Midbrain (tissue), 1 donor: Measurements from ENCODE around the gene DPAGT1.

Source experiments
- DNase-seq: peaks from one replicate; lab custom pipeline; 2025; lab: John Stamatoyannopoulos, UW

Gene DPAGT1

DNA sequence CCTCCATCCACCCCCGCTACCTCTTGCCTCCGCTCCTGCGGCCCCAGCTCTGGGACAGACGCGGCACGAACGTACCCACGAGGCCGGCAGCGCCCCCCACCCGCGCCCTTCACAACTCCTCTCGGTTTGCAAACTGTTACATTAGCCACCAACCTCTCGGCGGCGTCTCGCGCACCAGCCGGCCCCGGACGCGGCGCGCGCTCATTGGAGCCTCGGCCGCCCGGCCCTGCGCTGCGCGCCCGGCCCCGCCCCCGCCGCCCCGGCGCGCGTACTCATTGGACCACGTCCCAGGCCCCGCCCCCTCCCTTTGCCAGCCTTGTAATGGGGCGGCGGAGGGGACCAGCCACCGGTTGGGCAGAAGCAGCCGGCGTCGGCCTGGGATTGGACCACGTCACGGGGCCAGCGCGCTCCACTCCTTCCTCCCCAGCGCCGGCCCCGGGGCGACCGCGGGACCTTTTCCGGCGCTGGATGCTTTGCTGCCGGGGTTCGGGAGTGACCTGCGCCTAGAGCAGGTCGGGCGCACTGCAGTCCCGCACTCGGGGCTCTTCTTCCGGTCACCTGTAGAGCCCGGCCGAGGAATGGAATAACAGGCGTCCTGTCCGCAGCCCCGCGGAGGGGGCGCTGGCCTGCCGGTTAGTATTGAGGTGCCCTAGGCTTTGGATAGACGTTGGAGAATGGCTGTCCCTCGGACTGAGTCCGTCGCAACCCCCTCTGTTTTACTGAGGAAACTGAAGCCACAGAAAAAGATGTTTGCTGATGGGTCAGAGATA is 44.5 kb downstream of the DPAGT1 start, which contains the start of gene HYOU1:
Gene HYOU1, minus strand, starts transcription at position 206 of the 770 bp plus-strand sequence. CDS start 1,045 bp downstream, outside the sequence.
- DNase-seq, result peak; percentile 97

DNA sequence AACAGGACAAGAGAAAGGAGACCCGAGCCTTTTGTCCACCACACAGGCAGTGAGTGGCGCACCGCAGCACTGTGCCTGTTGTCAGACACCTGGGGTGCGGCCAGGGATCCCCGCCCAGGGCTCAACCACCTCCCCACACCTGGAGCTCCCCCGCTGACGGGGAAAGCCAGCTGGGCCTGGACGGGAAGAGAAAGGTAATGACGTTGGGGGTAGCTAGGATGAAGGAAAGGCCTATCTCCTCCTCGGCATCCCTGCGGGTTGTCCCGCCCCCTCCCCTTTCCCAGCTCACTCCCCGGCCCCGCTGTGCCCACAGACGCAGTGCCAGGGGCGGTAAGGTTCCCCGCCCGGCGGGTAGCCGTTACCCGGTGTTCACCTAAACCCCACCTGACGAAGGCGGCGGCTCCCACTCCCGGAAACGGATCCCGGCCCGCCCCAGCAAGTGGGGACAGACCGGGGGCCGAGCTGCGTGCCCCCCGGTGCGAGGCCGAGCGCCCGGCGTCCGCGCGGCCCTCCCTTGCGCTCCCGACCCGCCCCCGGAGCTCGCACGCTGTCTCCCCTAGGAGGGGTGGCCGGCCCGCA is 45.1 kb downstream of the DPAGT1 start:
- DNase-seq, result no peak

DNA sequence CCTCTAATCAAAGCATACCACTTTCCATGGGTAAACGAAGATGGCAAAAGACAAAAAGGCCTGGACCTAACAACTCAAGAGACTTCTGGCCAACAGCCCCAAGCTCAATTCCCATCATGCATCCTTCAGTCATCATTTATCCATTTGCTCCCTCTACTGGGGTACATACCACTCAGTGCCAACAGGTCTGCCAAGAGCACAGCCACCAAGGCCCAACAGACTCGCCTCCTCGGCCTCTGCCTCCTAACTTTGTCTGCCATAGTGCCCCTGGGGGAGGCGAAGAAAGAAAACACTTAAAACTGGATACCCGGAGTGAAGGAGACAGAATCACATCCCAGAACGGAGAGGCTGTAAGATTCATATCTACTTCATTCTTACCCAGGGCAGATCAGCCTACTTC is 45.8 kb downstream of the DPAGT1 start:
- DNase-seq, result no peak

DNA sequence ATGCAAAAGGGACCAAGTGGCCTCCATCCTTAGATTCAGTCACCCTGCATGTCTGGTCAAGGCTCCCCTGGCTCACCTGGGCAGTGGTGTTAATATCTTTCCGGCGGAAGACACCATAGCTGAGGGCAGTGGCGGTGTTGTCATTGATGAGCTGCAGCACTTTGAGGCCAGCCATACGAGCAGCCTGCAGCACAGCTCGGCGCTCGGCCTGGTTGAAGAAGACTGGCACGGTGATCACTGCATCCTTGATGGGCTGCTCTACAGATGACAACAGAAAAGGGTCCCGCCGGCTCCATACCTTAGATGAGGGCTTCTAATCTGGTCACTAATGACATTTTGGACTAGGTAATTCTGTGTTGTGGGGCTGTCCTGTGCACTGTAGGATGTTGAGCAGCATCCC is 47.2 kb downstream of the DPAGT1 start:
- no peak for DNase-seq

DNA sequence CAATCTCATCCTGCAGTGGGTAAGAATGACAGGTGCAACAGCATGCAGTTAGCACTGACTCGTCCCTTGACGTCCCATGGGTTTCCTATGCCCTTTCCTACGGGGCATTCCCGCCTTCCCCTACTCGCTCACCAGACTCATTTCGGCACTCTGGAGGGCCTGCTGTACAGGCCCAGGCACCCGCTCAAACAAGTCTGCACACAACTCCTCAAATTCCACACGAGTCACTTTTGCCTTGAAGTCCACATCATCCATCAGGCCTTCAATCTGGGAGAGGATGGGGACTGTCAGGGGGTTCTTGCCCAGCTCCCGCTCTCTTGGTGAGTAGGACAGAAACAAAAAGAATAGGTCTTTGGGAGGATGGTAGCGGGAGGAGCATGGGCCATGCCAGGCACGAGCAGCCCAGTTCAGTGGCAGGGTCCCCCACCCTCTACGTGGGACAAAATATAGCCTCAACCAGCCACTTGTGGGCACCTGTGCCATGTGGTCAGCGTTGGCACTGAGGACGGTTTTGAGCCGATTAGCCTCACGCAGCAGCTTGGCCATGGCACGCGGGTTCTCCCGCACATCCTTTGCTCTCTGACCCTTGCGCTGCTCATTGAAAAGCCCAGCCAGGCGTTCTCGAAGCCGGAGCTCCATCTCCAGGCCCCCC is 49.4 kb downstream of the DPAGT1 start:
- DNase-seq, result no peak

DNA sequence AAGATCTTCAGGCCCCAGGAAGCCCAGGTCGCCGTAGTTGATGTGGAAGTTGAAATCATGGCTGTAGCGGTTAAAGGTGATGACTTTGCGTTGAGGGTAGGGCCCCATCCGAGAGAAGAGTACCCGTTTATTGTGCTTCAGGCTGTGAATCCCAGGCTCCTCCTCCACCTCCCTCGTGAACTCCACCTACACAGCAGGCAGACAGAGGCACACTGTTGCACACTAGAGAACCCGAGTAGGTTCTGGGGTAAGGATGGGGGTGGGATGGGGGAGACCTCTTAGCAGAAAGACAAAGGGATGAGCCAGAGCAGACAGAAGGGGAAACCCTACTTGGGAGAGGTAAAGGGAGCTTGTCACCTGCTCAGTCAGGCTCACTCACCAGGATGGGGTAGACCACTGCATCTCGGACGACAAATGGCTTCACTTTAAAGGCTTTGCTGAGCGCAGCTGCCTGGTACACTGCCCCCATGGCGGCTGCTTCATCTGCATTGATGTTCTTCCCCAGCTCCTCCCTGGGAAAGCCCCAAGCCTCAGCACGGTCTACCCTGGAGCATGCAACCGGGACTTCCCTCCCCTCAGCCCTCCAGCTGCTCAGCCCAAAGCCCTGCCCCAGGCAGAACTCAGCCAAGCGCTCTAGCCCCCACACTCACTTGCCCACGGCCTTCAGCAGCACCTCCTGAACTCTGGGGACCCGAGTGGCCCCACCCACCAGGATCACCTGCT is 50.1 kb downstream of the DPAGT1 start:
- no peak for DNase-seq

DNA sequence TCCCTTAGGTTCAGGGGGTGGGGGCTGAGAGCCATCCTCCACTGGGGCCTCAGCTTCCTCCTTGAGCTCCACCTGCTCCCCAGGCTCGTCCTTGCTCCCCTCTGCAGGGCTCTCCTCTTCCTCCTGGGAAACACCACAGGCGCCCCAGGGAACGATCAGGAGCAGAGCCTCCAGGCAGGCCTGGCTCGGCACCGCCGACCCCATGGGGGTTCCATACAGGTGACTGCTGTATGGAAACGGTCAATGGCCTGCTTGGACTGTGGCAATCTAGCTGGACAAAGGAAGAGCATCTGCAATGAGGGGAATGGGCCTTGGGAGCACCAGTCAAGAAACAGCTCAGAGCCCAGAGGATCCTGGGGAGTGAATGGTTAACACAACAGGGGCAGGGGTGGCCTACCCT is 52.6 kb downstream of the DPAGT1 start:
- no peak for DNase-seq

DNA sequence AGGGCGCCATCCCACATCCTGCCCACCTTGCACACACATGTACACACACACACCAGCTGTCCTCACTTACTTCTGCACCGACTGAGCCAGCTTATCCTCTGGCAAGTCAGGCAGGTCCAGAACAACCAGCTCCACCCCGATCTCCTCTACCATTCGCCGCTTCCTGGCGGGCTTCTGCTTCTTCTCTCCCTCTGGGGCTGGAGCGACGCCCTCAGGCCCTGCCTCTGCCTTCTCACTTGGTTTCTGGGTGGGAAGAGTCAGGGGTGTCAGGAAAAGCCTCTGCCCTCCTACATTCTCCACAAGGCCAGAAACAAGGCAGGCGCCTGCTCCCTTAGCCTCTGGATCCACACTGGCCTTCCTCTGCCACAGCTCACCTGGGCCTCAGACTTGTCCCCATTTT is 53.0 kb downstream of the DPAGT1 start:
- DNase-seq, result no peak

DNA sequence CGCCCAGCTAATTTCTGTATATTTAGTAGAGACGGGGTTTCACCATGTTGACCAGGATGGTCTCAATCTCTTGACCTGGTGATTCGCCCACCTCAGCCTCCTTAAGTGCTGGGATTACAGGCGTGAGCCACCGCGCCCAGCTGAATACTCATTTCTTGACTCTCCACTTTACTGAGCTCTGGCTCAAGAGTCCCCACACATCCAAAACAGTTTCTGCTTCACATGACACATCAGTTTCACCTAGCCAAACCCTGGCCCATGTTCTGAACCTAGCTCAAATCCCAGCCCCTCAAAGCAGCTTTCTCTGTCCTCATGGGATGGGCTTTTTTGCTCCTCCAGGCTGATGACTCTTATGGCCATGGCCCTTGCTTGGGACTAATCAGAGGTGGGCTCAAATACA is 54.4 kb downstream of the DPAGT1 start:
- no peak for DNase-seq
